ENCODE measurements around the gene LGALS3. TPM values are rescaled to one million over a fixed set of nuclear protein-coding genes. Genes with fewer than 3 reads are reported as not detected.

LGALS3 gene
- polyA plus RNA-seq, 2 of the 4 experiments (the other 2 are of a cell fraction): 60.2 to 61.0 TPM

DNA sequence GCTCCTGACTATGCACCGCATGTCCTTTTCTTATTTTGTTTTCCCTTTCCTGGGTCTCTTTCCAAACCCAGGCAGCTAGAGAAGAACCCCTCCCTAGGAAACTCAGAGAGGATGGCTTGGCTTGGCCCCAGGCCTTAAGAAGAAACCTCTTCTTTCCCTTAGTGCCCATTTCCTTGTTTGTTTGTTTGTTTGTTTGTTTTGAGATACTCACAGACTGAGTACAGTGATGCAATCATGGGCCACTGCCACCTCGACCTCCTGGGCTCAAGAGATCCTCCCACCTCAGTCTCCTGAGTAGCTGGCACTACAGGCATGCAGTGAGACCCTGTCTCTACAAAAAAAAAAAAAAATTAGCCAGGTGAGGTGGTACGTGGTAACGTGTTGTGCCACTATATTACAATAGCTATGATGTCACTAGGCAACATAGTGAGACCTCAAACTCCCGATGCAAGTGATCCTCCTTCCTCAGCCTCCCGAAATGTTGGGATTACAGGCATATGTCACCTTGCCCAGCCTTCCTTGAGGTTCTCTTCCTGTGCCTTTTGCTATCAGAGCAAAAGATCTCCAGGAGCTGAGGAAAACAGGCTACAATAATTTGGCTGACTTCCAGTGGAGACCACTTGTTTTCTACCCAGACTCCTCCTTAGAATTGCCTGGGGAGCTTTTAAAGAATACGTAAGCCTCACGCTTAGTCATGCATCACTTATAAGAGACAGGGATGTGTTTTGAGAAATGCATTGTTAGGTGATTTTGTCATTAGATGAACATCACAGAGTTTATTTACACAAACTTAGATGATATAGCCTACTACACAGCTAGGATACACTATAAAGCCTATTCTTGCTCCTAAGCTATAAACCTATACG lies 34.5 kb upstream of the LGALS3 start (continued):
- TF ChIP-seq ZC3H11A (IDR thresholded peaks at IDR 0.05) (no peak), POLR2AphosphoS2 (conservative IDR thresholded peaks at IDR 0.05; ENCODE audit: low read length) (no peak), ESRRA (IDR thresholded peaks at IDR 0.05; ENCODE audit: borderline replicate concordance, low read length) (no peak), NPAS2 (CRISPR knock-in tag; IDR thresholded peaks at IDR 0.05; ENCODE audit: borderline replicate concordance) (no peak), TFCP2L1 (CRISPR knock-in tag; IDR thresholded peaks at IDR 0.05) (no peak)
- TF ChIP-seq, protein P1, sequence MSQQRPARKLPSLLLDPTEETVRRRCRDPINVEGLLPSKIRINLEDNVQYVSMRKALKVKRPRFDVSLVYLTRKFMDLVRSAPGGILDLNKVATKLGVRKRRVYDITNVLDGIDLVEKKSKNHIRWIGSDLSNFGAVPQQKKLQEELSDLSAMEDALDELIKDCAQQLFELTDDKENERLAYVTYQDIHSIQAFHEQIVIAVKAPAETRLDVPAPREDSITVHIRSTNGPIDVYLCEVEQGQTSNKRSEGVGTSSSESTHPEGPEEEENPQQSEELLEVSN (IDR thresholded peaks at IDR 0.05; ENCODE audit: borderline replicate concordance, low read depth): no peak

DNA sequence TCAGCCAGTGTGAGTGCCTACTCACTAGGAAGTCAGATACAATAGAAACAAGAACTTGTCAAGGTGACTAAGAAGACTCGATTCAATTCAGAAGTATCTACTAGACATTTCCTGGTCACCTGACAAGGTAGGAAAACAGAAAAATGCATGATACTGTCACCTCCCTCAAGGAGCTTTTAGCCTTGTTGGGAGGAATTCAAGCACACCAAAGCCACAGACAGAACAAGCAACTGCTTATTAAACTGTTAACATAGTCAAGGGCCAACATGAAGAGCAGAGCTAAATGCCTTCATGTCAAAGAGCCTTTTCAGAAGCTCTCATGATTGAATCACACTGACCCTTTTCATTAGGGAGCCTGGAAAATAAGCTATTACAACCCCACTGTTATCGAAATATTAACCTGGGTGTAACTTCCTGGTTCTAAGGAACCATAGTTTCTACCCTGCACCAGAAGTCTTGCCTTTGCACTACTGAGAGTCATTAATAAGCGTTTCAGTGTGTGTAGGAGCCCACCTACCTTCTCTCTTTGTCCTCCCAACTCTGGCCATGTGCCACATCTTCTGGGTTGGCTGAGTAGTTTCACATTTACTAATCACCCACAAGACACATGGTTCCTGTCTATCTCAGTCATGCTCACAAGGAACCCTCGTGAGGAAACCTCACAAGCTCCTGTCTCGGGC lies 31.0 kb upstream of the LGALS3 start:
- peak overlapping the region in 1 of 2 experiments; percentile 25; a peak in 2 of 6 replicates for H3K27ac ChIP-seq
- H3K4me3 ChIP-seq: no peak overlapping the region
- ATAC-seq: no peak
- ChIA-PET CTCF (interaction anchor here (0.6 to 2.7 kb wide), 3 partner anchors 8 to 62 kb away, joined by 5 to 14 read pairs (median 5); no protein-coding TSS in a partner anchor), POLR2A (no interaction called here)
- no peak overlapping the region for H3K4me2 ChIP-seq
- WGBS (ENCODE audit: missing lambda C conversion rate): 90% methylated on average over 5 of the region's 5 CpGs
- peaks cover 33% of the 10 kb centered on the region for H3K4me1 ChIP-seq
- TF ChIP-seq FOSL2 (IDR thresholded peaks at IDR 0.05) (no peak), FOSL2 (CRISPR knock-in tag; IDR thresholded peaks at IDR 0.05) (no peak)
- no peaks in the 10 kb centered on the region for H3K9me3 ChIP-seq
- no peak for DNase-seq (ENCODE audit: low read depth in 1 of 2, low spot score in 1 of 2)
- FAIRE-seq: no peak

DNA sequence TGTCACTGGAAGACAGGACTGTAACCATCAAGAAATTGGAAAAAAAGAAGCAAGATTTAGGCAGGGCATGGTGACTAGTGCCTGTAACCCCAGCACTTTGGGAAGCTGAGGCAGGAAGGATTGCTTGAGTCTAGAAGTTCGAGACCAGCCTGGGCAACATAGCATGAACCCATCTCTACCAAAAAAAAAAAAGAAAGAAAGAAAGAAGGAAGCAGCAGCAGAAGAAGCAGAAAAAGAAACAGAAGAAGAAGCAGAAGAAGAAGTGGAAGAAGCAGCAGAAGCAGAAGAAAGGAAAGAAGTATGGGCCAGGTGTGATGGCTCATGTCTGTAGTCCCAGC lies 30.5 kb upstream of the LGALS3 start:
- Histone ChIP-seq H3K4me1 (peaks cover 36% of the 10 kb centered on the region), H3K4me2 (no peak overlapping the region), H3K27ac (no peak overlapping the region; a peak in 1 of 6 replicates), H3K9me3 (no peaks in the 10 kb centered on the region), H3K4me3 (no peak overlapping the region)
- ChIA-PET POLR2A (no interaction called here), CTCF (interaction anchor here (0.6 to 2.7 kb wide), 3 partner anchors 9 to 62 kb away, joined by 5 to 14 read pairs (median 5); no protein-coding TSS in a partner anchor)
- DNase-seq (ENCODE audit: low read depth in 1 of 2, low spot score in 1 of 2) (no peak), FAIRE-seq (no peak), ATAC-seq (no peak)
- WGBS (ENCODE audit: missing lambda C conversion rate): 64% methylated on average over 1 of the region's 1 CpG
- TF ChIP-seq RAD21 (conservative IDR thresholded peaks at IDR 0.05 in 1 of 2, IDR thresholded peaks at IDR 0.05 in 1 of 2) (no peak), FOXS1 (CRISPR knock-in tag; IDR thresholded peaks at IDR 0.05) (no peak), HOXB5 (CRISPR knock-in tag; IDR thresholded peaks at IDR 0.05) (no peak), NPAS2 (CRISPR knock-in tag; IDR thresholded peaks at IDR 0.05; ENCODE audit: borderline replicate concordance) (no peak), NR3C1 (IDR thresholded peaks at IDR 0.05) (no peak), HEYL (CRISPR knock-in tag; IDR thresholded peaks at IDR 0.05) (no peak), PHF8 (IDR thresholded peaks at IDR 0.05; ENCODE audit: borderline replicate concordance, low read depth) (no peak), CHD4 (IDR thresholded peaks at IDR 0.05; ENCODE audit: borderline replicate concordance) (no peak), CBX8 (IDR thresholded peaks at IDR 0.05) (no peak), RCOR1 (IDR thresholded peaks at IDR 0.05; ENCODE audit: low read depth, low read length) (no peak), EHF (CRISPR knock-in tag; IDR thresholded peaks at IDR 0.05) (no peak), FOSL2 (IDR thresholded peaks at IDR 0.05) (no peak), FOSL2 (CRISPR knock-in tag; IDR thresholded peaks at IDR 0.05) (no peak), TP53 (CRISPR knock-in tag; IDR thresholded peaks at IDR 0.05) (no peak)
- TF ChIP-seq, protein P2, sequence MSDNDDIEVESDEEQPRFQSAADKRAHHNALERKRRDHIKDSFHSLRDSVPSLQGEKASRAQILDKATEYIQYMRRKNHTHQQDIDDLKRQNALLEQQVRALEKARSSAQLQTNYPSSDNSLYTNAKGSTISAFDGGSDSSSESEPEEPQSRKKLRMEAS (IDR thresholded peaks at IDR 0.05): no peak
- TF ChIP-seq, protein P3, sequence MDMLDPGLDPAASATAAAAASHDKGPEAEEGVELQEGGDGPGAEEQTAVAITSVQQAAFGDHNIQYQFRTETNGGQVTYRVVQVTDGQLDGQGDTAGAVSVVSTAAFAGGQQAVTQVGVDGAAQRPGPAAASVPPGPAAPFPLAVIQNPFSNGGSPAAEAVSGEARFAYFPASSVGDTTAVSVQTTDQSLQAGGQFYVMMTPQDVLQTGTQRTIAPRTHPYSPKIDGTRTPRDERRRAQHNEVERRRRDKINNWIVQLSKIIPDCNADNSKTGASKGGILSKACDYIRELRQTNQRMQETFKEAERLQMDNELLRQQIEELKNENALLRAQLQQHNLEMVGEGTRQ (IDR thresholded peaks at IDR 0.05): no peak
- TF ChIP-seq, protein P4, sequence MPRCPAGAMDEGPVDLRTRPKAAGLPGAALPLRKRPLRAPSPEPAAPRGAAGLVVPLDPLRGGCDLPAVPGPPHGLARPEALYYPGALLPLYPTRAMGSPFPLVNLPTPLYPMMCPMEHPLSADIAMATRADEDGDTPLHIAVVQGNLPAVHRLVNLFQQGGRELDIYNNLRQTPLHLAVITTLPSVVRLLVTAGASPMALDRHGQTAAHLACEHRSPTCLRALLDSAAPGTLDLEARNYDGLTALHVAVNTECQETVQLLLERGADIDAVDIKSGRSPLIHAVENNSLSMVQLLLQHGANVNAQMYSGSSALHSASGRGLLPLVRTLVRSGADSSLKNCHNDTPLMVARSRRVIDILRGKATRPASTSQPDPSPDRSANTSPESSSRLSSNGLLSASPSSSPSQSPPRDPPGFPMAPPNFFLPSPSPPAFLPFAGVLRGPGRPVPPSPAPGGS (IDR thresholded peaks at IDR 0.05): no peak
- TF ChIP-seq, protein P5, sequence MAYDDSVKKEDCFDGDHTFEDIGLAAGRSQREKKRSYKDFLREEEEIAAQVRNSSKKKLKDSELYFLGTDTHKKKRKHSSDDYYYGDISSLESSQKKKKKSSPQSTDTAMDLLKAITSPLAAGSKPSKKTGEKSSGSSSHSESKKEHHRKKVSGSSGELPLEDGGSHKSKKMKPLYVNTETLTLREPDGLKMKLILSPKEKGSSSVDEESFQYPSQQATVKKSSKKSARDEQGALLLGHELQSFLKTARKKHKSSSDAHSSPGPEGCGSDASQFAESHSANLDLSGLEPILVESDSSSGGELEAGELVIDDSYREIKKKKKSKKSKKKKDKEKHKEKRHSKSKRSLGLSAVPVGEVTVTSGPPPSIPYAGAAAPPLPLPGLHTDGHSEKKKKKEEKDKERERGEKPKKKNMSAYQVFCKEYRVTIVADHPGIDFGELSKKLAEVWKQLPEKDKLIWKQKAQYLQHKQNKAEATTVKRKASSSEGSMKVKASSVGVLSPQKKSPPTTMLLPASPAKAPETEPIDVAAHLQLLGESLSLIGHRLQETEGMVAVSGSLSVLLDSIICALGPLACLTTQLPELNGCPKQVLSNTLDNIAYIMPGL (CRISPR knock-in tag; IDR thresholded peaks at IDR 0.05; ENCODE audit: borderline replicate concordance): no peak
